Measurements from ENCODE around the gene SKAP2.

SKAP2 gene

DNA sequence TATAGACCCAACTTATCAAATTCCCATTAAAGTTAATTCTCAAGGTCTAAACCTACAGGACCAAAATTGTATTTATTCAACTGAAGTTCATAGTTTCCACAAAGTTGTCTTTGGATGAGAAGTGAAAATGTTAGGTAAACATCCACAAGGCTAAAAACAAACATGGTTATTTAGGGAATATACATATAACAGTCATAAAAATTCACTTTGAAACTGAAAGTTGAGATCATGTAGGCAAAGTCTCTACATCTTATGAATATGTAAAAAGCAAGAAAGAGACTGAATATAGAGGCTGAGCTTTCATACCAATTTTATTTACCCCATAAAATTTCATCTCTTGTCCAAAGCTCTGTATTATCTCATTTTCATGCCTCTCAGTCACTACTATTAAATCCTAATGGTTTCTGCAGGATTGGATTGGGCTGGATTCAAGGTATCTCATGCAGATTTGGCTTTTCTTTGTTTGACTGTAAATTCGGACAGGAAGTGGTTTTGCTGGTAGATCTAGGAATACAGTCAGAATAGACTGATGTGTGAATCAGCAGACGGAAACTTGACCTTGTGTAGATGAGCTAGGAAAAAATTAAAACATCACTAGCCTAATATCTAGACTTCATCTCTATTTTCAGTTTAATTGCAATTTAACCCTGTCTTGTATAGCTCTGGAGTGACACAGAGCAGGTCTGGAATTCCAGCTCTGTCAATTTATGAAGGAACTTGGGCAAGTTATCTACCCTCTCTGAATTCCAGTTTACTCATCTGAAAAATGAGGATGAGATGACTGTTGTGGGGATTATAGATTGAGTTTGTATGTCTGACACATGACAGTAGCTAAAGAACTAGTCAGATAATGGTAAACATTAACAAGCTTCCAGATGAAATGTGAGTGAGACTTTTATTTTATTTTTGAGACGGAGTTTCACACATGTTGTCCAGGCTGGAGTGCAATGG lies 27.3 kb upstream of the SKAP2 start:
- Histone ChIP-seq H3K36me3 (ENCODE audit: control insufficient read depth in 2 of 2, insufficient read depth in 1 of 2, low read length in 2 of 2) (no peaks in the 10 kb centered on the region), H3K4me3 (ENCODE audit: low read depth, low read length) (no peak overlapping the region), H3K27ac (ENCODE audit: extremely low read depth, low read depth, low read length) (no peak overlapping the region), H3K4me1 (ENCODE audit: control insufficient read depth, insufficient read depth, low read length) (no peaks in the 10 kb centered on the region), H3K9me3 (ENCODE audit: control insufficient read depth, insufficient read depth, low read depth, low read length) (no peaks in the 10 kb centered on the region)
- ChIA-PET CTCF (interaction anchor here (0.8 to 1.9 kb wide), 2 partner anchors 9 to 37 kb away, joined by 3 to 4 read pairs; no protein-coding TSS in a partner anchor), POLR2A (interaction anchor here (0.5 kb wide), 1 partner anchor 591 kb away, joined by 4 read pairs; no protein-coding TSS in a partner anchor)
- TF ChIP-seq ZBTB21 (tag by site-specific recombination; IDR thresholded peaks at IDR 0.05) (no peak), ZNF768 (tag by site-specific recombination; IDR thresholded peaks at IDR 0.05) (no peak), ZNF266 (tag by site-specific recombination; IDR thresholded peaks at IDR 0.05; ENCODE audit: low read depth) (no peak), KLF10 (tag by site-specific recombination; IDR thresholded peaks at IDR 0.05) (no peak), ZNF664 (tag by site-specific recombination; IDR thresholded peaks at IDR 0.05) (no peak), ZNF530 (tag by site-specific recombination; IDR thresholded peaks at IDR 0.05; ENCODE audit: low read depth) (no peak), ZBTB44 (tag by site-specific recombination; IDR thresholded peaks at IDR 0.05) (no peak), ZNF148 (tag by site-specific recombination; IDR thresholded peaks at IDR 0.05; ENCODE audit: borderline replicate concordance) (no peak), ZBTB20 (tag by site-specific recombination; IDR thresholded peaks at IDR 0.05) (no peak), ZNF701 (tag by site-specific recombination; IDR thresholded peaks at IDR 0.05) (no peak), REST (tag by site-specific recombination; IDR thresholded peaks at IDR 0.05) (no peak), ZEB2 (tag by site-specific recombination; IDR thresholded peaks at IDR 0.05) (no peak), PRDM1 (tag by site-specific recombination; IDR thresholded peaks at IDR 0.05) (no peak)

GRCh38 chr7:26880852-26881251 lies 16.5 kb upstream of the SKAP2 start:
- POLR2A ChIA-PET, result no interaction called here
- CTCF ChIA-PET, result no interaction called here

More at GRCh38 chr7:26880852-26881251, 16.5 kb upstream of the SKAP2 start:
- no peaks in the 10 kb centered on the region for H3K4me1 ChIP-seq (ENCODE audit: control insufficient read depth, insufficient read depth, low read length)
- H3K27ac ChIP-seq (ENCODE audit: extremely low read depth, low read depth, low read length), result no peak overlapping the region
- no peaks in the 10 kb centered on the region for H3K36me3 ChIP-seq (ENCODE audit: control insufficient read depth in 2 of 2, insufficient read depth in 1 of 2, low read length in 2 of 2)
- H3K9me3 ChIP-seq (ENCODE audit: control insufficient read depth, insufficient read depth, low read depth, low read length), result no peaks in the 10 kb centered on the region
- no peak for TF ChIP-seq GLIS2 (tag by site-specific recombination; IDR thresholded peaks at IDR 0.05)
- no peak for TF ChIP-seq ZNF394 (tag by site-specific recombination; IDR thresholded peaks at IDR 0.05; ENCODE audit: borderline replicate concordance)
- TF ChIP-seq ZNF404 (tag by site-specific recombination; IDR thresholded peaks at IDR 0.05), result no peak
- no peak overlapping the region for H3K4me3 ChIP-seq (ENCODE audit: low read depth, low read length)
